Mucosa of rectum (tissue), 2 donors: Measurements from ENCODE around the gene CTSC.

Experiments
- H3K27ac ChIP-seq, 2 donors: one replicate each; pipeline ENCODE4 v1.7.0; 2013; ENCODE audit warnings: inconsistent platforms in 2 of 2, low read depth in 2 of 2, low read length in 2 of 2
- H3K27me3 ChIP-seq, 2 donors: one replicate each; pipeline ENCODE4 v1.7.0; 2013; ENCODE audit warnings: low read length in 2 of 2; ENCODE audit not compliant: control insufficient read depth in 2 of 2, insufficient read depth in 2 of 2
- H3K36me3 ChIP-seq, 2 donors: one replicate each; pipeline ENCODE4 v1.7.0; 2013; ENCODE audit warnings: low read length in 2 of 2; ENCODE audit not compliant: control insufficient read depth in 2 of 2, insufficient read depth in 2 of 2
- H3K4me1 ChIP-seq, 2 donors: one replicate each; pipeline ENCODE4 v1.7.0; 2013; ENCODE audit warnings: low read length in 2 of 2, mild to moderate bottlenecking in 1 of 2; ENCODE audit not compliant: control insufficient read depth in 2 of 2, insufficient read depth in 2 of 2
- H3K4me3 ChIP-seq, 2 donors: one replicate each; pipeline ENCODE4 v1.7.0; 2013; ENCODE audit warnings: low read length in 2 of 2
- H3K9ac ChIP-seq, 2 donors: one replicate each; pipeline ENCODE4 v1.7.0; 2013; ENCODE audit warnings: low read length in 2 of 2, low read depth in 1 of 2, mild to moderate bottlenecking in 1 of 2
- H3K9me3 ChIP-seq, 2 donors: one replicate each; pipeline ENCODE4 v1.7.0; 2013; ENCODE audit warnings: low read length in 2 of 2; ENCODE audit not compliant: control insufficient read depth in 2 of 2
- donor health status: healthy.
- donor health status: Normal muscosa, but diverticular disease.

The CTSC gene

GRCh38 chr11:88307749-88308425 lies 29.6 kb downstream of the CTSC start:
- peaks cover 6% of the 10 kb centered on the region in 2 donors for H3K36me3 ChIP-seq
- H3K4me1 ChIP-seq, result no peaks in the 10 kb centered on the region
- H3K27me3 ChIP-seq, result no peaks in the 10 kb centered on the region
- H3K9me3 ChIP-seq, result no peaks in the 10 kb centered on the region
- H3K27ac ChIP-seq, result no peak overlapping the region
- H3K4me3 ChIP-seq, result no peak overlapping the region
- no peak overlapping the region for H3K9ac ChIP-seq

- Histone ChIP-seq H3K27ac (no peak overlapping the region), H3K36me3 (peaks cover 6% of the 10 kb centered on the region in 2 donors), H3K9me3 (no peaks in the 10 kb centered on the region), H3K9ac (no peak overlapping the region), H3K4me3 (no peak overlapping the region), H3K27me3 (no peaks in the 10 kb centered on the region), H3K4me1 (no peaks in the 10 kb centered on the region)
Measured at GRCh38 chr11:88306785-88307184, 30.8 kb downstream of the CTSC start.

GRCh38 chr11:88305430-88305829 lies 32.1 kb downstream of the CTSC start:
- Histone ChIP-seq H3K27me3 (no peaks in the 10 kb centered on the region), H3K27ac (no peak overlapping the region), H3K4me1 (no peaks in the 10 kb centered on the region), H3K9me3 (no peaks in the 10 kb centered on the region), H3K9ac (no peak overlapping the region), H3K36me3 (peaks cover 3 to 4% of the 10 kb centered on the region in 2 donors), H3K4me3 (no peak overlapping the region)

DNA sequence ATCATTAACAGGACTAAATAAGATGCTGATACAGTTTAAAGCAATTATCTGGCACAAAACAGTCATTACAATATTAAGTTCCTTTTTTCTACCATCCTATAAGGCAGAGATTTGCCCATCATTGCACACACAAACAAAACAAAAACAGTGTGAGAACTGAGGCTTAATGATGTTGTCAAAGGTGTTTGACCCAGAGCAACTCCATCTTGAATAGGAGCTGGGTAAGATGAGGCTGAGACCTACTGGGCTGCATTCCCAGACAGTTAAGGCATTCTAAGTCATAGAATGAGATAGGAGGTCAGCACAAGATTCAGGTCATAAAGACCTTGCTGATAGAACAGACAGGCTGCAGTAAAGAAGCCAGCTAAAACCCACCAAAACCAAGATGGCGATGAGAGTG lies 33.2 kb downstream of the CTSC start:
- no peak overlapping the region for H3K27ac ChIP-seq

GRCh38 chr11:88303037-88303436 lies 34.5 kb downstream of the CTSC start:
- no peaks in the 10 kb centered on the region for H3K9me3 ChIP-seq
- H3K27ac ChIP-seq, result no peak overlapping the region
- no peak overlapping the region for H3K4me3 ChIP-seq
- peaks cover 0 to 3% of the 10 kb centered on the region in 2 donors for H3K36me3 ChIP-seq
- H3K4me1 ChIP-seq, result no peaks in the 10 kb centered on the region
- H3K27me3 ChIP-seq, result no peaks in the 10 kb centered on the region
- H3K9ac ChIP-seq, result no peak overlapping the region

More for the DNA sequence above, 33.2 kb downstream of the CTSC start:
- H3K4me3 ChIP-seq, result no peak overlapping the region
- no peaks in the 10 kb centered on the region for H3K9me3 ChIP-seq
- peaks cover 3 to 4% of the 10 kb centered on the region in 2 donors for H3K36me3 ChIP-seq
- H3K4me1 ChIP-seq, result no peaks in the 10 kb centered on the region
- H3K9ac ChIP-seq, result no peak overlapping the region
- no peaks in the 10 kb centered on the region for H3K27me3 ChIP-seq

- no peaks in the 10 kb centered on the region for H3K27me3 ChIP-seq
- H3K27ac ChIP-seq, result no peak overlapping the region
- peaks cover 0 to 2% of the 10 kb centered on the region in 2 donors for H3K36me3 ChIP-seq
- peaks cover 0 to 3% of the 10 kb centered on the region in 2 donors for H3K4me1 ChIP-seq
- H3K9ac ChIP-seq, result no peak overlapping the region
- no peaks in the 10 kb centered on the region for H3K9me3 ChIP-seq
- peak overlapping the region in 1 of 2 donors; percentile 0 for H3K4me3 ChIP-seq
Measured at GRCh38 chr11:88301488-88302140, 35.9 kb downstream of the CTSC start.

GRCh38 chr11:88300888-88301487 lies 36.5 kb downstream of the CTSC start:
- Histone ChIP-seq H3K27me3 (no peaks in the 10 kb centered on the region), H3K9ac (no peak overlapping the region), H3K27ac (no peak overlapping the region), H3K9me3 (no peaks in the 10 kb centered on the region), H3K36me3 (peaks cover 0 to under 1% of the 10 kb centered on the region in 2 donors), H3K4me1 (peaks cover 0 to 3% of the 10 kb centered on the region in 2 donors), H3K4me3 (peak overlapping the region in 1 of 2 donors; percentile 0)

DNA sequence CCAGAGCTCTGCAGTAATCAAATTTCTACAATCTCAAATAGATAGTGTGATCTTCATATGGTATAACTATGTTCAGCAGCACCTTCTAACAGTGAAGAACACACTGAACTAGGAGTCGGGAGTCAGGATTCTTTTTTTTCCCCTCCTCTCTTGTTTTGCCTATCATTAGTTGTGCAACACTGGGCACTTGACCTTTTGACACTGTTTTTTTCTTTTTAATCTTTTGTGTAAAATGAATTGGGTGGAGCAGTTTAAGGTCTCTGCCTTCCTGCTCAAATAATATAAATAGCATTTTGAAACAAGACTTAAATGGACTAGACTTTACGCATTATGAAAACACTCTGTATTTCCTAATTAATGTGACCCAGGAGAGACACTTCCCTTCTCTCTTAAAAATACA lies 39.7 kb downstream of the CTSC start:
- Histone ChIP-seq H3K4me1 (peaks cover 0 to 3% of the 10 kb centered on the region in 2 donors), H3K4me3 (no peak overlapping the region), H3K9ac (no peak overlapping the region), H3K36me3 (peaks cover 9% of the 10 kb centered on the region in 2 donors), H3K27ac (no peak overlapping the region), H3K27me3 (no peaks in the 10 kb centered on the region), H3K9me3 (no peaks in the 10 kb centered on the region)

- Histone ChIP-seq H3K36me3 (peaks cover 9% of the 10 kb centered on the region in 2 donors), H3K27me3 (no peaks in the 10 kb centered on the region), H3K4me3 (no peak overlapping the region), H3K9ac (no peak overlapping the region), H3K9me3 (no peaks in the 10 kb centered on the region), H3K4me1 (peaks cover under 1 to 6% of the 10 kb centered on the region in 2 donors), H3K27ac (no peak overlapping the region)
Measured at GRCh38 chr11:88297421-88297820, 40.1 kb downstream of the CTSC start.

- Histone ChIP-seq H3K9ac (no peak overlapping the region), H3K4me1 (peaks cover 5 to 6% of the 10 kb centered on the region in 2 donors), H3K27me3 (no peaks in the 10 kb centered on the region), H3K27ac (no peak overlapping the region), H3K36me3 (peaks cover 9% of the 10 kb centered on the region in 2 donors), H3K4me3 (no peak overlapping the region), H3K9me3 (no peaks in the 10 kb centered on the region)
Measured at GRCh38 chr11:88295028-88295427, 42.5 kb downstream of the CTSC start.
